ENCODE results near the gene BARX1.
"Not testable (repeated sequence)": the region's sequence is repeated elsewhere in the genome, so short reads cannot be mapped to it uniquely, and the experiment has no call there.

The BARX1 gene

DNA sequence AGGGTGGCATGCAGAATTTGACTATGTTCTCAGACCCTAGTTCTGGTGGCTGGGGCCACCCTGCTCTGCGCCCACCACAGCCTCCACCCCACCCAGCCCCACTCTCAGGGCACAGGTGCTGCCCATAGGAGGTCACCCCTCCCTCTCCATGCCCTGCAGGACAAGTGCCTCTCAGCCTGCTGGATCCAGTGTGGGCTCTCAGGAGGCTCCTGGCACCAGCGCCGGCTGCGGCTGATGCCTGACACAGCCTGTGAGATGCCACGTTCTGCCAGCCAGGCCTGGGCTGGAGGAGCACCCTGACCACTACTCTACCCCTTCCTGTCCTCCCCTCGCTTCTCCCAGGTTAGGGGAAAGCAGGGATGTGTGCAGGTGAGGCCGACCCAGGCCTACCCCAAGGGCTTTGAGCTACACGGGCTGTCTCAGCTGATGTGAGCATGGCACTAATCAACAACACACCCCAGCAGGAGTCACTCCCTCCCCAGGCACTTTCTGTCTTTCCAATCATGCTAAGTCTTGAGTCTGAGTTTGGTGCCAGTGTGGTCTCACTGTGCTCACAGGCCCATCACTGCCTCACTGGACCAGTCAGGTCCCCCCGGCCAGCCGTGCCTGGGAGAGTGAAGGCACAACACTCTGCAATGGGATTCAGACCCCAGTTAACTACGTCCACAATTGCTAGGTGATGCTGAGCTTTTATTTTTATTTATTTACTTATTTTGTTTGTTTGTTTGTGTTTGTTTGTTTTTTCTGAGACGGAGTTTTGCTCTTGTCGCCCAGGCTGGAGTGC is 12.1 kb upstream of the BARX1 start:
- TF ChIP-seq, protein P1, sequence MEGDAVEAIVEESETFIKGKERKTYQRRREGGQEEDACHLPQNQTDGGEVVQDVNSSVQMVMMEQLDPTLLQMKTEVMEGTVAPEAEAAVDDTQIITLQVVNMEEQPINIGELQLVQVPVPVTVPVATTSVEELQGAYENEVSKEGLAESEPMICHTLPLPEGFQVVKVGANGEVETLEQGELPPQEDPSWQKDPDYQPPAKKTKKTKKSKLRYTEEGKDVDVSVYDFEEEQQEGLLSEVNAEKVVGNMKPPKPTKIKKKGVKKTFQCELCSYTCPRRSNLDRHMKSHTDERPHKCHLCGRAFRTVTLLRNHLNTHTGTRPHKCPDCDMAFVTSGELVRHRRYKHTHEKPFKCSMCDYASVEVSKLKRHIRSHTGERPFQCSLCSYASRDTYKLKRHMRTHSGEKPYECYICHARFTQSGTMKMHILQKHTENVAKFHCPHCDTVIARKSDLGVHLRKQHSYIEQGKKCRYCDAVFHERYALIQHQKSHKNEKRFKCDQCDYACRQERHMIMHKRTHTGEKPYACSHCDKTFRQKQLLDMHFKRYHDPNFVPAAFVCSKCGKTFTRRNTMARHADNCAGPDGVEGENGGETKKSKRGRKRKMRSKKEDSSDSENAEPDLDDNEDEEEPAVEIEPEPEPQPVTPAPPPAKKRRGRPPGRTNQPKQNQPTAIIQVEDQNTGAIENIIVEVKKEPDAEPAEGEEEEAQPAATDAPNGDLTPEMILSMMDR (IDR thresholded peaks at IDR 0.05), result no peak
- H3K27ac ChIP-seq, result no peak overlapping the region
- H3K4me3 ChIP-seq, result no peak overlapping the region
- peak; percentile 50 for DNase-seq (ENCODE audit: low spot score)

- Histone ChIP-seq H3K4me3 (no peak overlapping the region), H3K27ac (no peak overlapping the region)
- TF ChIP-seq, protein P1 (IDR thresholded peaks at IDR 0.05), result no peak
- peak; percentile 65 for DNase-seq (ENCODE audit: low spot score)
Measured at GRCh38 chr9:93965830-93966577, 10.8 kb upstream of the BARX1 start.

DNA sequence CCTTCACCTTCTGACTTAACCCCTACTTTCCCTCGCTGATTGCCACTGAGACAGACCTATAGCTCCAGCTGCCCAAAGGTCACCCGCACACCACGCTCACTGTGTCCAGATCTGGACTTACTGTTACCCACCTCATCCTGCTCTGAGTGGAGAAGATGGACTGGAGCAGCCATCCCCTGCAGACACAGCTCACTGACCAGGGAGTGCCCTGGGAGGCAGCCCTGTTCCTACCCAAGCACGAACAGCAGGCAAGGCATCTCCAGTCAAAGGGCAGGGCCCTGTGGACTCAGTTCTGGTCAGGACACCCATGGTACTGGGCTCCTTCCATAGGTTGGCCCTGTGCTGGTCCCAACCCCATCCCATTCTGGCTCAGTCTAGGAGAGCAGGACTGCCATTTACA is 9.5 kb upstream of the BARX1 start:
- H3K27ac ChIP-seq, result no peak overlapping the region
- H3K4me3 ChIP-seq, result no peak overlapping the region
- TF ChIP-seq, protein P1 (IDR thresholded peaks at IDR 0.05), result no peak
- DNase-seq (ENCODE audit: low spot score), result peak; percentile 46

- no peak overlapping the region for H3K27ac ChIP-seq
- peak; percentile 31 for DNase-seq (ENCODE audit: low spot score)
- TF ChIP-seq, protein P1 (IDR thresholded peaks at IDR 0.05), result no peak
- H3K4me3 ChIP-seq, result no peak overlapping the region
Measured at GRCh38 chr9:93963969-93964368, 8.8 kb upstream of the BARX1 start.

GRCh38 chr9:93963489-93963888 is 8.3 kb upstream of the BARX1 start:
- not testable (repeated sequence) for H3K4me3 ChIP-seq, H3K27ac ChIP-seq
- DNase-seq (ENCODE audit: low spot score), result peak; percentile 55

DNA sequence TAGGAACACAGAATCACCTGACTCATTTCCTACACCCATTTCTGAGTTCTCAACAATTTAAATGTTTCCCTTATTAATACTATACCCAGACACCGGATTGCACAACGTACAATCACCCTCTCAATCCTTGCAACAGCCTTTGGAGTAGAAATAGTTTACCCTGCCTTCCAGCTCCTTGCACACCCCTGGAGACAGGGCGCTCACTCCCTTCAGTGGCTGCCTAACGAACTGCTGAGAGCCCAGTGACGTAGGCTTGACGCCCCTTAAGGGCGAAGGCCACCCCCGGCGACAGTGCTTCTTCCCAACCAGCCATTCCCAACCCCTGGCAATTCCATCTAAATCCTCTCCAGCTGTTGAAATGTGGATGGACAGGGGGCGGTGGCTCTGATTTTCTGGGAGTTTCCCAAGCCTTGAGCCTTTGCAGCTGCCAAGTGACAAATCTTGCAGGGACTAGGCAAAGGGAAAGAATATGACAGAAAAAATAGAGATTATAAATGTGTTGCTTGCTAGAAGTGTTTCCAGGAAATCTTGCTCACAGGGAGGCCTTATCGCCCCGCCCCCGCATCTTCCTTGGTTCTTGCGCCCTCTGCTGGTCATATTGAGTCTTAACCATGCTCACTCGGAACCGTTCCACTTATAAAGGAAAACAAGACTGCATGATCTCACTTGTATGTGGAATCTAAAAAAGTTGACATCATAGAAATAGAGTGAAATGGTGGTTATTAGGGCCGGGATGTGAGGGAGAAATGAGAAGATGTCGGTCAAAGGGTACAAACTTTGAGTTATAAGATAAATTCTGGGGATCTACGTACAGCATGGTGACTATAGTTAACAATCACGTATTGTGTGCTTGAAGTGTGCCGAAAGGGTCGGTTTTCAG is 7.6 kb upstream of the BARX1 start:
- TF ChIP-seq, protein P1 (IDR thresholded peaks at IDR 0.05), result peak; percentile 56
- peak; percentile 81 for DNase-seq (ENCODE audit: low spot score)
- Histone ChIP-seq H3K27ac (no peak overlapping the region), H3K4me3 (peak overlapping the region; percentile 37)

DNA sequence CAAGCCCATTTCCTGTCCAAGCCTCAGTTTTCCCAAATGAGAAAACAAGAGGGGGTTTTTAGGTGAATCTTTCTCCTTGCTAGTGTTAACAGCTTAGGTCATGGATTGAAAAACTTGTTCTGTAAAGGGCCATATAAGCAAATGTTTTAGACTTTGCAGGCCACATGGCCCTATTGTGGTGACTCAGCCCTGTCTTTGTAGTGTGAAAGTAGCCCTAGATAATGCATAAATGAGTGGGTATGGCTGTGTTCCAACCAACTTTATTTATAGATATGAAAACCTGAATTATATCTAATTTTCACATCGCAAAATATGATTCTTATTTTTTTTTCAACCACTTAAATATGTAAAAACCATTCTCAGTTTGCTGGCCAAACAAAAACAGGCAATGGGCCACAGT is 6.9 kb upstream of the BARX1 start:
- DNase-seq (ENCODE audit: low spot score), result no peak
- TF ChIP-seq, protein P1 (IDR thresholded peaks at IDR 0.05), result no peak
- Histone ChIP-seq H3K4me3 (no peak overlapping the region), H3K27ac (no peak overlapping the region)
